Measurements from ENCODE around the gene SFTPA1. TPM values are rescaled to one million over a fixed set of nuclear protein-coding genes. Genes with fewer than 3 reads are reported as not detected.
"Not testable (repeated sequence)": the region's sequence is repeated elsewhere in the genome, so short reads cannot be mapped to it uniquely, and the experiment has no call there.

SFTPA1 gene
- total RNA-seq, 1 experiment from 2014 or later = not detected

DNA sequence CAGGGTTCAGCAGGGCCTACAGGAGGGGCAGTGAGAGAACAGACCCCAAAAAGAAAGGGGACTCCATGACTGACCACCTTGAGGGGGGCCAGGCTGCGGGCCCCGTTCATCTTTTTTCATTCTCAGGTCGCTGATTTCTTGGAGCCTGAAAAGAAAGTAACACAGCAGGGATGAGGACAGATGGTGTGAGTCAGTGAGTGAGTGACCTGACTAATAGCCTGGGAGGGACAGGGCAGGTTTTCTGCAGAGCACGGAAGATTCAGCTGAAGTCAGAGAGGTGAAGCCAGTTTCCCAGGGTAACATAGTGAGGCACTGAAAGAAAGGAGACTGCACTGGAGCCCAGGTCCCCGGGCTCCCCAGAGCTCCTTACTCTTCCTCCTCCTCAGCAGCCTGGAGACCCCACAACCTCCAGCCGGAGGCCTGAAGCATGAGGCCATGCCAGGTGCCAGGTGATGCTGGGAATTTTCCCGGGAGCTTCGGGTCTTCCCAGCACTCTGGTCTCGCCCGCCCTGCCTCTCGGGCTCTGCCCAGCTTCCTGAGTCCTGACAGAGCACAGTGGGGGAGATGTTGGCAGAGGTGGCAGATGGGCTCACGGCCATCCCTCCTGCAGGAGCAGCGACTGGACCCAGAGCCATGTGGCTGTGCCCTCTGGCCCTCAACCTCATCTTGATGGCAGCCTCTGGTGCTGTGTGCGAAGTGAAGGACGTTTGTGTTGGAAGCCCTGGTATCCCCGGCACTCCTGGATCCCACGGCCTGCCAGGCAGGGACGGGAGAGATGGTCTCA lies 646 bp downstream of the SFTPA1 start:
- peak; percentile 1 for DNase-seq (ENCODE audit: low read depth)

DNA sequence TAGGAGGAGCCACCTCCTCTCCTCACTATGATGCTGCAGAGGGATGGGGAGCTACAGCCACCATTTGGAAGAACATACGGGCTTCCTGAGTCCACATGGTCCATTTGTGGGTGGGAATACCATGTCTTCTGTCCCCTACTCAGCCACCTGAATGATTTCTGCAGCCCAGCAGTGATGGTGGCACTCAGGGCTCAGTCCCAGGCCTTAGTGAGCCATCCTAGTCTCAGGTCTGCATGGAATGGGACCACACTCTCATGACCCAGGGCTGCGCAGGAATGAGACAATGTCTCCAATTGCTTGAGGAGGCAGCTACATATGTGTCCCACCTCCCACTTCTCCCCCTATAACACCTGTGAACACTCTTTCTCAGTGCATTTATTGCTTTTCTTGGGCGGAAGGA lies 4.8 kb downstream of the SFTPA1 start:
- no peak for DNase-seq (ENCODE audit: low read depth)

DNA sequence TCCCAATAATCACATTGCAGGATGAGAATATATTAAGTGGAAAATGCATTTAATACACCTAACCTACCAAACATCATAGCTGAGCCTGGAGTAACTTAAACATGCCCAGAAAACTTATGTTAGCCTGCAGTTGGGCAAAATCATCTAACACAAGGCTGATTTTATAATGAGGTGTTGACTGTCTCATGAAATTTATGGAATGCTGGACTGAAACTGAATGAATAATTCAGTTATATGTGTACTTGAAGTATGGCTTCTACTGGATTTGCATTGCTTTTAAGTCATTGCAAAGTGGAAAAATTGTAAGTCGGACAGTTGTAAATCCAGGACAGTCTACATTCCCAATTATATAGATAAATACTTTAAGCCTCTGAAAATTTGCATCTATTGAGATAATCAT lies 5.4 kb downstream of the SFTPA1 start:
- no peak for DNase-seq (ENCODE audit: low read depth)

DNA sequence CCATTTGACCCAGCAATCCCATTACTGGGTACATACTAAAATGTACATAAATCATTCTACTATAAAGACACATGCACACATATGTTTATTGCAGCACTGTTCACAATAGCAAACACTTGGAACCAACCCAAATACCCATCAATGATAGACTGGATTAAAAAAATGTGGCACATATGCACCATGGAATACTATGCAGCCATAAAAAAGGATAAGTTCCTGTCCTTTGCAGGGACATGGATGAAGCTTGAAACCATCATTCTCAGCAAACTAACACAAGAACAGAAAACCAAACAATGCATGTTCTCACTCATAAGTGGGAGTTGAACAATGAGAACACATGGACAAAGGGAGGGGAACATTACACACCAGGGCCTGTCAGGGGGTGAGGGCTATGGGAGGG lies 12.9 kb downstream of the SFTPA1 start:
- DNase-seq (ENCODE audit: low read depth) = not testable (repeated sequence)

- no peak for DNase-seq (ENCODE audit: low read depth)
These were observed 16.3 kb downstream of the SFTPA1 start for GRCh38 chr10:79627075-79627474.

DNA sequence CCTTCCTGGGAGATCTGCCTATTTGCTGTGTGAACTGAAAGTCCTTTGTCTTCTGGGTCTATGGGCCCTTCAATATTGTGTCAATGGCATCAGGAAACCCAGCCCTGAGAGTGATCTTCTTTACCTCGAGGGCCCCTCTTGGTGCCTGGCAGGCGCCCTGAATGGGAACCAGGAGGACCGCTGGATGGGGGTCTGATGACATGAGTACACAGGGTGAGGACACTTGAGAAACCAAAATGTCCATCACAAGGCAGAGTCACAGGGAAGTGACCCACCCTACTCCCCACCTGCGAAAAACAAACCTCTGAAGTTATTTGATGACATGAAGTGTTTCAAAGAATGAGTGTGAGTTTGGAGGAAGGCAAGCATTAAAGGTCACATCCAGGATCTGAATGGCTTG lies 17.3 kb downstream of the SFTPA1 start:
- no peak for DNase-seq (ENCODE audit: low read depth)

GRCh38 chr10:79628988-79629954 lies 18.5 kb downstream of the SFTPA1 start:
- DNase-seq (ENCODE audit: low read depth) = no peak

DNA sequence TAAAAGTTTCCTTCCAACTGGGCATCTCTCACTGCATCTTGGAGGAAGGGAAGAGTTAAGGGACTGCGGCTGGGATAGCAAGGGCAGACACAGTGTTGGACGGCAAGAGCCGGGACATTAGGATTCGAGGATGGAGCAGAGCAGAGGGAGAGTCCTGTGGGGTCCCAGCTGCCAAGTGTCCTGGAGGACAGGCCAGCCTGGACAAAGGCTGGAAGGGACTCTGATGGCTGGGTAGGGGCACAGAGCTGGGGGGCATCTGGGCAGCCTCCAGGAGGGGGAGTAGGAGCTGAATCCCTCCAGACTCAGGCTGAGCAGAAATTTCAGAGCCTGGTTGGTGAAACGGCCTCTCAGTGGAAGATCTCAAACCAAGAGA lies 19.2 kb downstream of the SFTPA1 start:
- DNase-seq (ENCODE audit: low read depth) = no peak

DNA sequence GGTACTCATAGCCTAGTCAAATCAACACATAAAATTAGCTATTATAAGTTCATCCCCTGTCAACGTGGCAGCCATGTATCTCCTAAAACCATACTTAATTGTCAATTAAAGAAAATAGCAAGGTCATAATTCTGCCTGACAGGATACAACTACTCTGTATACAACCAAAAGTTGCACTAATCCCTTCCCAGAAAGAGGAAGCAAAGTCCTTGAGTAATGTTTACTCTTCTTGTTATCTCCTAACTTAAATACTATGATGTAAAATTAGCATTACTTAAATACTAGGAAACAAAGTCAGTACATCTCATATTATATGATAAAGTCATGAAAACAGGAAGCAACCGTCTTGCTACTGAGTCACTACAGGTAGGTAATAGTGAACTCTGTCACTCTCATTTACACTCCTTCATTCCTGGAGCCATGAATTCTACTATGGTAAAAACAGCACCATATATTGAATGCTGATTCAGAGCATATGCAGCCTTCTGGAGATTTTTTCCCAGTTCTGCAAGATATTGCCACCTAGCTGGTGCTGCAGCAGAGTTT lies 26.0 kb downstream of the SFTPA1 start:
- not testable (repeated sequence) for DNase-seq (ENCODE audit: low read depth)

DNA sequence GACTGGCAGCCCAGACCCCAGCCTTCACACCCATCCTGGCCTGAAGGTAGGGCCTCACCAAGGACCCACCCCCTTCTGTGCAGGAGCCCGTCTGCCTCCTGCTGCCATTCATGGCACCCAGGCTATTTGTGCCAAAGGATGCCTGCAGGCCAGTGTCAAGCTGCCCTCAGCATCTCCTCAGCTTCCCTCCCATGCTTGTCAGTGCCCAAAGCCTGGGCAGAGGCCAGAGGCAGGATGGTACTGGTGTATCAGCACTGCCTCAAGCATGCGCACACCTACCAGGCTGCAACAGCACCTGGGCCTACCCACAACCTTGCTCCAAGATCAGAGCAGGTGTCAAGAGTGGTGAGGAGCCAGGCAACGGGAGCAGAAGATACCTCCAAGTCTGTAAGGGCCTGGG lies 27.6 kb downstream of the SFTPA1 start:
- no peak for DNase-seq (ENCODE audit: low read depth)

- DNase-seq (ENCODE audit: low read depth) = not testable (repeated sequence)
These were observed 42.0 kb downstream of the SFTPA1 start for GRCh38 chr10:79652695-79653094.

DNA sequence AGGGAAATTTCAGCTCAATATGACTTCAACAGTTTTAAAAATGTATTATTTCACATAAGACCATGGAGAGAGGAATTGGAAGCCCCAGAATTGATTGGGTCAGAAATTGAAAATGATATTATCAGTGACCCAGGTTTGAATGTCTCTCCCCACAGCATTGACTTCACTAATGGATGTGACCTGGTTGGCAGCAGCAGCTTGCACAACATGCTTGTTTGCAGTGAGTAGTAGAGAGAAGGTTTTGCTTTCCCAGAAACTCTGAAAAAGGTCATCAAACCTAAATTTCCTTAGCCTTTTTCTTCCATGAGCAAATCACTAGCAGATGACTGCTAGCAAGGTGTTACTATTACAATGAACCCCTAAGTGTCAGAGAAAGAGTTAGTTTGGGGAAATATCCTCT lies 52.5 kb downstream of the SFTPA1 start:
- DNase-seq (ENCODE audit: low read depth) = not testable (repeated sequence)

GRCh38 chr10:79664686-79665085 lies 53.9 kb downstream of the SFTPA1 start:
- DNase-seq (ENCODE audit: low read depth) = not testable (repeated sequence)

Other genes with a start within 250 kb of the SFTPA1 start
- 15.1 and 17.7 TPM in 2 replicates for gene ZCCHC24, start 165.3 kb upstream of the SFTPA1 start, total RNA-seq (2014; rRNA removed)
- 0.45 and 0.63 TPM in 2 replicates for gene EIF5AL1, start 98.4 kb upstream of the SFTPA1 start, total RNA-seq (2014; rRNA removed)
- not detected in 2 replicates for gene SFTPA2, start 50.5 kb upstream of the SFTPA1 start, total RNA-seq (2014; rRNA removed)
- 0.34 and 0.58 TPM in 2 replicates for gene NUTM2B, start 92.3 kb downstream of the SFTPA1 start, total RNA-seq (2014; rRNA removed)
- 0.06 TPM in 1 of 2 replicates, not detected in the other for gene NUTM2E, start 215.8 kb downstream of the SFTPA1 start, total RNA-seq (2014; rRNA removed)

Measured in LHCN-M2 (cell line).